Activated gamma-delta T cell (primary cell): ENCODE measurements around the gene SPNS1.
"Not testable (repeated sequence)": the region's sequence is repeated elsewhere in the genome, so short reads cannot be mapped to it uniquely, and the experiment has no call there.

Experiments used
- DNase-seq: peaks from one replicate; lab custom pipeline; 2025; lab: John Stamatoyannopoulos, UW
- total RNA-seq, 2 donors: gene quantifications; one replicate each; lab custom pipeline; 2026; lab: John Stamatoyannopoulos, UW

The SPNS1 gene, protein sequence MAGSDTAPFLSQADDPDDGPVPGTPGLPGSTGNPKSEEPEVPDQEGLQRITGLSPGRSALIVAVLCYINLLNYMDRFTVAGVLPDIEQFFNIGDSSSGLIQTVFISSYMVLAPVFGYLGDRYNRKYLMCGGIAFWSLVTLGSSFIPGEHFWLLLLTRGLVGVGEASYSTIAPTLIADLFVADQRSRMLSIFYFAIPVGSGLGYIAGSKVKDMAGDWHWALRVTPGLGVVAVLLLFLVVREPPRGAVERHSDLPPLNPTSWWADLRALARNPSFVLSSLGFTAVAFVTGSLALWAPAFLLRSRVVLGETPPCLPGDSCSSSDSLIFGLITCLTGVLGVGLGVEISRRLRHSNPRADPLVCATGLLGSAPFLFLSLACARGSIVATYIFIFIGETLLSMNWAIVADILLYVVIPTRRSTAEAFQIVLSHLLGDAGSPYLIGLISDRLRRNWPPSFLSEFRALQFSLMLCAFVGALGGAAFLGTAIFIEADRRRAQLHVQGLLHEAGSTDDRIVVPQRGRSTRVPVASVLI
- total RNA-seq: 4.4 to 6.8 reads per million in 2 donors

DNA sequence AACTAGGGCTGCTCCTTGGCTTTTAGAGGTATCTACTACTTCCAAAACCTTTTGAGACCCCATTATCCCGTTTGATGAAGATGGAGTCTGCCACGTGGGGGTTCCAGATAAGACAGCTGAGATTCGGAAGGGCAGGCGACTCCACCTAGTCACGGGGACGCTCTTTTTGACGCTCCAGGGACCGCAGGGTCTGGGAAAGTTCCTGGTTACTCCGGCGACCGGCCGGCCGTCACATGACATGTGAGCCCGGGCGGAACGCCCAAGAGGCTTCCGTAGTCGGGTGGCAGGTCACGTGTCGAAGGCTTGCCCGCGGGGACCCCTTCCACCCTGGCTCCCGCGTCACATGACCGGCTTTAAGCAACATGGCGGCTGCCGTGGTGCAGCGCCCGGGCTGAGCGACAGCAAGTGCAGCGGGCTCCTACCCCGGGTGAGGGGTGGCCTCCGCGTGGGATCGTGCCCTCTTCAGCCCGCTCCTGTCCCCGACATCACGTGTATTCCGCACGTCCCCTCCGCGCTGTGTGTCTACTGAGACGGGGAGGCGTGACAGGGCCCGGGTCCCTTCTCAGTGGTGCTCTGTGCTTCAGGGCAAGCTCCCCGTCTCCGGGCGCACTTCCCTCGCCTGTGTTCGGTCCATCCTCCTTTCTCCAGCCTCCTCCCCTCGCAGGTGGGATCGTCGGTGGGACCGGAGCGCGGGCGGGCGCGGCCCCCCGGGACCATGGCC lies at the start of gene SPNS1:
Gene SPNS1, plus strand, starts transcription at position 342 of the 721 bp plus-strand sequence. Its CDS starts 374 bp downstream, at position 716.
- peak; percentile 81 for DNase-seq

DNA sequence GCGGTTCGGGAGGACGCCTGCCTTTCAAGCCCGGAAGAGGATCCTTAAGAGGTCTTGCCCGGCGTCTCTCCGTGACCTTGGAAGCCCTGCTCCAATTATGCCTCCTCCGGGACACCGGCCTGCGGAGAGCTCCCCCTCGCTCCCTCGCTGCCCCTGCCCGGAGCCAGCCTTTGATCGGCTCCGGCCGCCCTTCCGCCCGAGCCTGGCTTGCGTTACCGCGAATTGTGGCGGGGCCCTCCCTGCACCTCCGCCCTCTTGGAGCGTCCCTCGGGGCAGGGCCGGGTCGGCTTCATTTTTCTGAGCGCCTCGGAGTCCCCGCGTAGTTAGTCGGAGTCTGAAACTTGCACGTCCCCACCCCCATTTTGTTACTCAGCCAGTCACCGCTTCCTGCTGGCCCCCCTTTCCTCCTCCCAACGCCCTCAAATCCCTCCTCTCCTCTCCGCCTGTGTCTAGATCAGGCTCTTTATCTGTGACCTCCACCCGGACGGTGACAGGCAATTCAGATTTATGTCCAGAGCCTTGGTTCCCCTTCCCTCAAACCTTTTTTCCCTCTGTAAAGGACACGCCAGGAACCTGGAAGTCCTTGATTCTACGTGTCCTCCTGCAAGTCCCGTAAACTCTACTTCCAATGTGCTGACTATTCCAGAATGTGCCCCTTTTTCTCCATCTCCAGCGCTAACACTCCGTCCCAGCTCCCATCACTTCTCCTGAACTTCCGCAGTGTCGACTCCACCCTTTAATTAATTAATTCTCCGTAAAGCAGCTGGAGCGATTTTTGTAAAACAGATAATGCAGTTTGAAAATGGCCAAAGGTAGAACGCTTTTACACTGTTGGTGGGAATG lies 49.0 kb upstream of the SPNS1 start:
- peak; percentile 66 for DNase-seq

DNA sequence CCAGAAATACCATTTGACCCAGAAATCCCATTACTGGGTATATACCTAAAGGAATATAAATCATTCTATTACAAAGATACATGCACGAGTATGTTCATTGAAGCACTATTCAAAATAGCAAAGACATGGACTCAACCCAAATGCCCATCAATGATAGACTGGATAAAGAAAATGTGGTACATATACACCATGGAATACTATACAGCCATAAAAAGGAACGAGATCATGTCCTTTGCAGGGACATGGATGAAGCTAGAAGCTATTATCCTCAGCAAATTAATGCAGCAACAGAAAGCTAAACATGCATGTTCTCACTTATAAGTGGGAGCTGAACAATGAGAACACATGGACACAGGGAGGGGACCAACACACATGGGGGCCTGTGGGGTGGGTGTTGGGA lies 48.3 kb upstream of the SPNS1 start:
- DNase-seq: not testable (repeated sequence)

DNA sequence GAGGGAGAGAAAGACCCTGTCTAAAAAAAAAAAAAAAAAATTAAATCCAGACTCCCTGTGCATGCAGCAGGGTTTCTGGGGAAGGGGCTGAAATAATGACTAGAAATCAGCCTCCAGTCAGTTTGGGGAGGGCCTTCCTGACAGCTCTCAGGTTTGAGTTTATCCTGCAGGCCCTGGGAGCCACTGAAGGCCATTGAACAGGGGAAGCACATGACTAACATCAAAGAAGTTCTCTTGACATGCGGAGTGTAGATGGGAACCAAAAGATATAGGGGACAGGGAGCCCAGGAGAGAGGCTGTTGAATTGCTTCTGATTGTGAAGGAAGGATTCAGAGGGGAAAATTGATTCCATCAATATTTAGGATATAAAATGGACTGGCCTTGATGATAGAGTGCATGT lies 46.8 kb upstream of the SPNS1 start:
- no peak for DNase-seq

DNA sequence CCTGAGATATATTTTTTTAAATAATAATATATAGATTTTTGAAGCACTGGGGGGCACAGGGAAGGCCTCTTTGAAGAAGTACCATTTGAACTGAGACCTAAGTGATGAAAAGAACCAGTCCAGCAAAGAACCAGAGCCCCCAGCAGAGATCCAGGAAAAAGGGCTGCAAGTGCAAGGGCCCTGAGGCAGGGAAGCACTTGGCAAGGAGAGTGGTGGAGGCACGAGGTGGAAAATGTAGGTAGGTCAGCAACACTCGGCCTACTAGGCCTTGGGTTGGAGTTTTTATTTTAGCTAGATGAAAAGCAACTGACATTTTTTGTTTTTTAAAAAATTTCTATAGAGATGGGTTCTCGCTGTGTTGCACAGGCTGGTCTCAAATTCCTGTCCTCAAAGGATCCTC lies 44.4 kb upstream of the SPNS1 start:
- no peak for DNase-seq

DNA sequence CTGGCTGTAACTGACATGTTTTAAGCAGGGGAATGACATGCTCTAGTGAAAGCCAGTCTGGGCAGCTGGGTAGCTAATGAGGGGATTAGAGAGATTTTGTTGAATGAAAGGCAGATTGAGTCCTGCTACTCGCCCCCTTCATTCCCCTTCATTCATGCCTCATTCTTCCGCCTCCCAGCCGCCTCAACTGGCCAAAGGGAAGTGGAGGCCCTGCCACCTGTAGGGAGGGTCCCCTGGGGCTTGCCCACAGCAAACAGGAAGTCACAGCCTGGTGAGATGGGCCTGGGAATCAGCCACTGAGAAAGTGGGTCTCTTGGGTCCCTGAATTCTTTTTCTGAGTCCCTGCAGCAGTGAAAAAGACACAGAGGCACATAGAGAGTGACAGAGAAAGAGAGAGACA lies 43.9 kb upstream of the SPNS1 start:
- no peak for DNase-seq

DNA sequence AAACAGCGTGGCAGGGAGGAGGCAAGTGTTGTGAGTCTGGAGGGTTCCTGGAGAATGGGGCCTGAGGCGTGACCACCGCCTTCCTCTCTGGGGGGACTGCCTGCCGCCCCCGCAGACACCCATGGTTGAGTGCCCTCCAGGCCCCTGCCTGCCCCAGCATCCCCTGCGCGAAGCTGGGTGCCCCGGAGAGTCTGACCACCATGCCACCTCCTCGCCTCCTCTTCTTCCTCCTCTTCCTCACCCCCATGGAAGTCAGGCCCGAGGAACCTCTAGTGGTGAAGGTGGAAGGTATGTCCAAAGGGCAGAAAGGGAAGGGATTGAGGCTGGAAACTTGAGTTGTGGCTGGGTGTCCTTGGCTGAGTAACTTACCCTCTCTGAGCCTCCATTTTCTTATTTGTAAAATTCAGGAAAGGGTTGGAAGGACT lies 42.8 kb upstream of the SPNS1 start, which contains the start of gene CD19:
Gene CD19, plus strand, starts transcription at position 171 of the 425 bp plus-strand sequence. Its CDS starts 30 bp downstream, at position 201.
- no peak for DNase-seq

DNA sequence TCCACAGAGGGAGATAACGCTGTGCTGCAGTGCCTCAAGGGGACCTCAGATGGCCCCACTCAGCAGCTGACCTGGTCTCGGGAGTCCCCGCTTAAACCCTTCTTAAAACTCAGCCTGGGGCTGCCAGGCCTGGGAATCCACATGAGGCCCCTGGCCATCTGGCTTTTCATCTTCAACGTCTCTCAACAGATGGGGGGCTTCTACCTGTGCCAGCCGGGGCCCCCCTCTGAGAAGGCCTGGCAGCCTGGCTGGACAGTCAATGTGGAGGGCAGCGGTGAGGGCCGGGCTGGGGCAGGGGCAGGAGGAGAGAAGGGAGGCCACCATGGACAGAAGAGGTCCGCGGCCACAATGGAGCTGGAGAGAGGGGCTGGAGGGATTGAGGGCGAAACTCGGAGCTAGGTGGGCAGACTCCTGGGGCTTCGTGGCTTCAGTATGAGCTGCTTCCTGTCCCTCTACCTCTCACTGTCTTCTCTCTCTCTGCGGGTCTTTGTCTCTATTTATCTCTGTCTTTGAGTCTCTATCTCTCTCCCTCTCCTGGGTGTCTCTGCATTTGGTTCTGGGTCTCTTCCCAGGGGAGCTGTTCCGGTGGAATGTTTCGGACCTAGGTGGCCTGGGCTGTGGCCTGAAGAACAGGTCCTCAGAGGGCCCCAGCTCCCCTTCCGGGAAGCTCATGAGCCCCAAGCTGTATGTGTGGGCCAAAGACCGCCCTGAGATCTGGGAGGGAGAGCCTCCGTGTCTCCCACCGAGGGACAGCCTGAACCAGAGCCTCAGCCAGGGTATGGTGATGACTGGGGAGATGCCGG lies 42.0 kb upstream of the SPNS1 start:
- no peak for DNase-seq

DNA sequence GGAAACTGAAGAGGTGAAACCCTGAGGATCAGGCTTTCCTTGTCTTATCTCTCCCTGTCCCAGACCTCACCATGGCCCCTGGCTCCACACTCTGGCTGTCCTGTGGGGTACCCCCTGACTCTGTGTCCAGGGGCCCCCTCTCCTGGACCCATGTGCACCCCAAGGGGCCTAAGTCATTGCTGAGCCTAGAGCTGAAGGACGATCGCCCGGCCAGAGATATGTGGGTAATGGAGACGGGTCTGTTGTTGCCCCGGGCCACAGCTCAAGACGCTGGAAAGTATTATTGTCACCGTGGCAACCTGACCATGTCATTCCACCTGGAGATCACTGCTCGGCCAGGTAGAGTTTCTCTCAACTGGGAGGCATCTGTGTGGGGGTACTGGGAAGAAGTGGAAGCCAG lies 41.4 kb upstream of the SPNS1 start:
- no peak for DNase-seq

DNA sequence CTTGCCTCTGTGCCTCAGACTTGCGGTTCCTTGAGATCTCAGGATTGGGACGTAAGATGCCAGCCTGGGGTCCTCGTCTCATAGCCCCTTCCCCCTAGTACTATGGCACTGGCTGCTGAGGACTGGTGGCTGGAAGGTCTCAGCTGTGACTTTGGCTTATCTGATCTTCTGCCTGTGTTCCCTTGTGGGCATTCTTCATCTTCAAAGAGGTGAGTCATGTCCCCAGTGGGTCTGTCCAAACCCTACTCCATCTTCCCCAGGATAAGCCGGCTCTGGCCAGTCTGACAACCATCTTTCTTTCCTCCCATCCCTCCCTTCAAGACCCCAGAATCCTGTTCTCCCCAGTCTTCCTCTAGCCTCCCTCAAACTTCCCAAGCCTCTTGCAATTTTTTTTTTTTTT lies 39.2 kb upstream of the SPNS1 start:
- no peak for DNase-seq

DNA sequence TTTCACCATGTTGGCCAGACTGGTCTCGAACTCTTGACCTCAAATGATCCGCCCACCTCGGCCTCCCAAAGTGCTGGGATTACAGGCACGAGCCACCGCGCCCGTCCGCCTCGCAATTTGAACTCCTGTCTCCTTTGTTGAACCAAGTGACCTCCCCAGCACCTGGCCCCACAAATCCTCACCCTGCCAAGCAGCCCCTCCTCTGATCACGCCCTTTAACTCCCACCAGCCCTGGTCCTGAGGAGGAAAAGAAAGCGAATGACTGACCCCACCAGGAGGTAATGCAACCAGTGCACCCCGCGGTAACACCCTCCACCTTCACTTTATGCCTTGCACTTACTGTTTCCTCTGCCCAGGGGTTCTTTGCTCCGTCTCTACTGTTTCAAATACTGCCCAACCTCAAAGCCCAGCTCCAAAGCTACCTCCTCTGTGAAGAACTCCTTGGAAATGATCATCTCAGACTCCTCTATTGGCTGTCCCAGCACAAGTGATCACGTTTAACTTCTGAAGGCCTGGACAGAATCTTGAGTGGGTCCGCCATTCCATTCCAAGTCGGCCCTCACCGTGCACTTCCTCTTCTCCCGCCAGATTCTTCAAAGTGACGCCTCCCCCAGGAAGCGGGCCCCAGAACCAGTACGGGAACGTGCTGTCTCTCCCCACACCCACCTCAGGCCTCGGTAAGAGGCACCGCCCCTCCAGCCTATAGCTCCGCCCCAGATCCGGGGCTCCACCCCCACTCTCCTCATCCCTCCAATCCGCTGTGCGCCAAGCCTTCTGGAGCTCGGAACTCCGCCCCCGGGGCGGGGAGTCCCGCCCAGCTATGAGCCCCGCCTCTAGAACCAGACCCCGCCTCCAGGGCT lies 38.4 kb upstream of the SPNS1 start:
- DNase-seq: peak; percentile 50

DNA sequence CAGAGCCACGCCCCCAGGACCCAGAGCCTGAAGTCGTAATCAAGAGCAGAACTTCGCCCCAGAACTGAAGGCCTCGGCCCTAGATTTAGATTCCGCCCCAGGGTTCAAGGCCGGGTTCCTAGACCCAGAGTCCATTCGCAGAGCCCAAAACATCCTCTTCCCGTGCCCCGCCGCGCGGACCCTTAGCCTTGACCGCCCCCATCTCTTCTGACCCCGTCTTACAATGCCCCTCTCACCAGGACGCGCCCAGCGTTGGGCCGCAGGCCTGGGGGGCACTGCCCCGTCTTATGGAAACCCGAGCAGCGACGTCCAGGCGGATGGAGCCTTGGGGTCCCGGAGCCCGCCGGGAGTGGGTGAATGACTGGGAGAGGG lies 37.8 kb upstream of the SPNS1 start:
- DNase-seq: no peak

DNA sequence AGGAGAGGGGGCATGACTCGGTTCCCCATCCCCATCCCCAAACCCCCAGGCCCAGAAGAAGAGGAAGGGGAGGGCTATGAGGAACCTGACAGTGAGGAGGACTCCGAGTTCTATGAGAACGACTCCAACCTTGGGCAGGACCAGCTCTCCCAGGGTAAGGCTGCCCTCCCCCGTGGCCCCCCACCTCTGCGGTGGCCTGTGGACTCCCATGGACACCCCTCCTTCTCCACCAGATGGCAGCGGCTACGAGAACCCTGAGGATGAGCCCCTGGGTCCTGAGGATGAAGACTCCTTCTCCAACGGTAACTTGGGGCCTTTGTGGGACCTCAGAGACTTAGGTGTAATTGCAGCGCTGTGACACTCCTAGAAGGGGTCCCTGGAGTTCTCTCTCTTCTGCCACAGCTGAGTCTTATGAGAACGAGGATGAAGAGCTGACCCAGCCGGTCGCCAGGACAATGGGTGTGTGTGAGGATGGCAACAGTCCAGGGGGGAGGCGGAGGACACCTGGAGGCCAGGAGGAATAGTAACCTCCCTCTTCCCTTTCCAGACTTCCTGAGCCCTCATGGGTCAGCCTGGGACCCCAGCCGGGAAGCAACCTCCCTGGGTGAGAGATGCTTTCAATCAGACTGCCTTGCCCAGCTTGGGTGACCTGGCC lies 37.2 kb upstream of the SPNS1 start:
- DNase-seq: no peak

DNA sequence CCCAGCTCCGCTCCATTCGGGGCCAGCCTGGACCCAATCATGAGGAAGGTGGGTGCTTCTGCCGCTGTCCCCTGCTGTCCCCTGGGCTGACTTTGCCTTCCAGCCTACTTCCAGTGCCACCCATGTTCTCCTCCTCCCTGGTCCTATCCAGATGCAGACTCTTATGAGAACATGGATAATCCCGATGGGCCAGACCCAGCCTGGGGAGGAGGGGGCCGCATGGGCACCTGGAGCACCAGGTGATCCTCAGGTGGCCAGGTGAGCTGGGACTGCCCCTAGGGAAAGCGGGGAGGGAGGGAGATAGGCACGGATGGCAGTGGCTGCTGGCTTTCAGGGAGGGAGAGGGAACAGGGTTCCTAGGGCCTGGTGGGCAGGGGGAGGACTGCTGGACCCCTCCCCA lies 35.9 kb upstream of the SPNS1 start:
- no peak for DNase-seq

DNA sequence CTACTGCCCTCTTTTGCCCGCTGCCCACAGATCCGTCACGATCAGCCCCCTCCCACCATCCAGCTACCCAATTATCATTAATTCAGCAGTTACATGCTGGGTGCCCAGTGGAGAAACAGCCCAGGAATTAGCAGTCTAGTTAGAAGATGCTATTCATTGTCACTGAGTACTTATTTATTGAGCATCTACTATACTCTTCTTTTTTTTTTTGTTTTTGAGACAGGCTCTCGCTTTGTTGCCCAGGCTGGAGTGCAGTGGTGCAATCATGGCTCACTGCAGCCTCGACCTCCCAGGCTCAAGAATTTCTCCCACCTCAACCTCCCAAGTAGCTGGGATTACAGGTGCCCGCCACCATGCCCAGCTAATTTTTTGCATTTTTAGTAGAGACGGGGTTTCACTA lies 34.8 kb upstream of the SPNS1 start:
- DNase-seq: not testable (repeated sequence)

DNA sequence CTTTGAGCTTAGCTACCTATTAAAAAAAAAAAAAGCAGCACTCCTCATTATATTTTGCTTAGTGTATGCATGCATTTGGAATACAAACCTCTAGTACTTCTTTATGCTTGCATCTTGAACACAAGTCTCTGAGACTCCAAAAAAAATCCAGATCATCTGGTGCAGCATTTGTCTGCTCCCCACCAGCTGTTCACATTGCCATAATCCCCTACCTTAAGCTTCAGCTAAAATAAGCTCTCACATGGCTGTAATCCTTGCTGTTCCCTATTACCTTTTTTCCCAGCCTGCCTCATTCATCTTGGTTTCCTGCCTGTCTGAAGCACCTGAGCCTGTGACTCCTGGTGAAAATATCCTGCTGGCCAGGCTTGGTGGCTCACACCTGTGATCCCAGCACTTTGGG lies 31.3 kb upstream of the SPNS1 start:
- DNase-seq: no peak

DNA sequence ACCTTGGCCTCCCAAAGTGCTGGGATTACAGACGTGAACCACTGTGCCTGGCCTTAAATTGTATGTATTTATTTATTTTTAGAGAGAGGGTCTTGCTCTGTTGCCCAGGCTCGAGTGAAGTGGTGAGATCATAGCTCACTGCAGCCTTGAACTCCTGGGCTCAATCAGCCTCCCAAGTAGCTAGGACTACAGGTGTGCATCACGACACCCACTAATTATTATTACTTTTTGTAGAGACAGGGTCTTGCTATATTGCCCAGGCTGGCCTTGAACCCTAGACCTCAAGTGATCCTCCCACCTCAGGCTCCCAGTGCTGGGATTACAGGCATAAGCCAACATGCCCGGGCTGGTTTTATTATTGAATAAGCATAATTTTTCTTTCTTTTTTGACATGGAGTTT lies 27.9 kb upstream of the SPNS1 start:
- DNase-seq: no peak

DNA sequence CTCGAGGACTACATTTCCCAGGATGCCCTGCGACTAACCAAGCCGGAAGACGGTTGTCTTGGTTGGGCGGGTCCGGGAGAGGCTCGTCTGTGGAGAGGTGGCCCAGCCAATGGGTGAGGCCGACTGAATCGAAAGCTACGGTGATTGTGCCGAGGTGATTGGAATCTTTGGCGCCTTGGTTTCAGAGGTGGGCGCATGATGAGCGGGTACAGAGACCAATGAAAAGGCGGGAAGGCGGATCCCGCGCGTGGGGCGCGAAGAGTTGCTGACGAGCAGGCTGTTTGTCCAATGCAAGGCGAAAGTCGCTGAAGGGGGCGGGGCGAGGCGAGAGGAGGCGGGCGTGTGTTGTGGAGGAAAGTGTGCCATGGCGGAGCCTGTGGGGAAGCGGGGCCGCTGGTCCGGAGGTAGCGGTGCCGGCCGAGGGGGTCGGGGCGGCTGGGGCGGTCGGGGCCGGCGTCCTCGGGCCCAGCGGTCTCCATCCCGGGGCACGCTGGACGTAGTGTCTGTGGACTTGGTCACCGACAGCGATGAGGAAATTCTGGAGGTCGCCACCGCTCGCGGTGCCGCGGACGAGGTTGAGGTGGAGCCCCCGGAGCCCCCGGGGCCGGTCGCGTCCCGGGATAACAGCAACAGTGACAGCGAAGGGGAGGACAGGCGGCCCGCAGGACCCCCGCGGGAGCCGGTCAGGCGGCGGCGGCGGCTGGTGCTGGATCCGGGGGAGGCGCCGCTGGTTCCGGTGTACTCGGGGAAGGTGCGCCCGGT lies 23.7 kb upstream of the SPNS1 start, which contains the start of gene NFATC2IP:
Gene NFATC2IP, plus strand, starts transcription at position 290 of the 762 bp plus-strand sequence. Its CDS starts 75 bp downstream, at position 365.
- peak; percentile 94 for DNase-seq
